PC-3 (cell line): ENCODE data around the gene CD22. TPM values are rescaled to one million over a fixed set of nuclear protein-coding genes. Genes with fewer than 3 reads are reported as not detected.

Source experiments
- ATAC-seq: fragments of 200-7000 bp; cut with Tn5 transposase; 2 replicates; pipeline ENCODE4 v1.9.1; 2020; ENCODE audit warnings: mild to moderate bottlenecking, moderate library complexity
- BruUV-seq: library from RNA; stranded (reverse); fragments of 400-500 nt; replicated peaks from 2 replicates; lab custom pipeline; 2021; lab: Mats Ljungman, UMichigan
- CTCF ChIA-PET: fragments of 300-600 bp; sonication (Branson Sonifier 250); formaldehyde crosslinking; loops from one replicate; lab custom pipeline; 2022; ENCODE audit warnings: antibody characterized with exemption; lab: Charles Lee
- POLR2A ChIA-PET: fragments of 300-600 bp; sonication (Branson Sonifier 250); formaldehyde crosslinking; loops from one replicate; lab custom pipeline; 2022; ENCODE audit warnings: antibody characterized with exemption; ENCODE audit not compliant: unreplicated experiment; lab: Charles Lee
- DNase-seq: peaks from one replicate; pipeline ENCODE4 v3.0.0-alpha.2; 2015
- H2AFZ ChIP-seq: fragments of 300-600 bp; sonication (generic); 2 replicates; pipeline ENCODE4 v1.6.0; 2016; ENCODE audit warnings: antibody characterized with exemption, low read length
- H3F3A ChIP-seq: fragments of 300-600 bp; sonication (generic); one replicate; pipeline ENCODE4 v1.6.0; 2017; ENCODE audit warnings: antibody characterized with exemption, low read length, control low read depth, mild to moderate bottlenecking; ENCODE audit not compliant: unreplicated experiment
- H3K27ac ChIP-seq: fragments of 300-600 bp; sonication (generic); 2 replicates; pipeline ENCODE4 v1.5.1; 2016; ENCODE audit warnings: mild to moderate bottlenecking, low read length
- H3K27me3 ChIP-seq: fragments of 300-600 bp; sonication (generic); 2 replicates; pipeline ENCODE4 v1.6.1; 2016; ENCODE audit warnings: low read length, mixed read lengths
- H3K36me3 ChIP-seq: fragments of 300-600 bp; sonication (generic); 2 replicates; pipeline ENCODE4 v1.6.1; 2016; ENCODE audit warnings: low read depth, mixed run types, low read length, mixed read lengths
- H3K4me1 ChIP-seq: fragments of 300-600 bp; sonication (generic); 2 replicates; pipeline ENCODE4 v1.5.1; 2016; ENCODE audit warnings: low read length; ENCODE audit not compliant: insufficient read depth
- H3K4me2 ChIP-seq: fragments of 300-600 bp; sonication (generic); 2 replicates; pipeline ENCODE4 v1.6.0; 2016; ENCODE audit warnings: low read length
- H3K4me3 ChIP-seq: fragments of 300-600 bp; sonication (generic); 2 replicates; pipeline ENCODE4 v1.5.1; 2016; ENCODE audit warnings: mild to moderate bottlenecking, low read length, mixed read lengths
- H3K79me2 ChIP-seq: fragments of 300-600 bp; sonication (generic); 2 replicates; pipeline ENCODE4 v1.6.1; 2017; ENCODE audit warnings: low read length, mixed read lengths
- H3K9ac ChIP-seq: fragments of 300-600 bp; sonication (generic); 2 replicates; pipeline ENCODE4 v1.6.0; 2016; ENCODE audit warnings: mild to moderate bottlenecking, low read length
- H3K9me2 ChIP-seq: fragments of 300-600 bp; sonication (generic); replicated peaks from 2 replicates; pipeline ENCODE4 v1.6.1; 2016; ENCODE audit warnings: mixed run types, low read length, mixed read lengths
- H3K9me3 ChIP-seq: fragments of 300-600 bp; sonication (generic); 2 replicates; pipeline ENCODE4 v1.6.1; 2016; ENCODE audit warnings: low read length, mixed read lengths
- H4K20me1 ChIP-seq: fragments of 300-600 bp; sonication (generic); 2 replicates; pipeline ENCODE4 v1.6.1; 2016; ENCODE audit warnings: low read length, mixed read lengths
- EZH2 ChIP-seq: fragments of 300-600 bp; sonication (generic); IDR thresholded peaks from one replicate; pipeline ENCODE4 v1.6.1; 2017; ENCODE audit warnings: antibody characterized with exemption, mild to moderate bottlenecking, low read length; ENCODE audit not compliant: unreplicated experiment
- EZH2phosphoT487 ChIP-seq: fragments of 300-600 bp; sonication (generic); IDR thresholded peaks from 2 replicates; pipeline ENCODE4 v1.6.1; 2018; ENCODE audit warnings: mild to moderate bottlenecking, antibody characterized with exemption, low read length, borderline replicate concordance
- intact Hi-C: fragments of 100-400 bp; cut with micrococcal nuclease; formaldehyde crosslinking; loops from 2 replicates; pipeline ENCODE4 v1.9.0; 2023
- total RNA-seq: library from RNA; depleted of rRNA; stranded (reverse); fragments of >200 nt; gene quantifications from 2 replicates; pipeline ENCODE4 v1.2.3, GENCODE V29; 2014
- TF ChIP-seq, protein P1 (sequence below): fragments of 300-600 bp; sonication (generic); conservative IDR thresholded peaks from 2 replicates; pipeline ENCODE4 v1.5.1; 2017; ENCODE audit warnings: antibody characterized with exemption, low read depth, mild to moderate bottlenecking, low read length

CD22 gene
- total RNA-seq, 1 experiment from 2014 or later = 0.07 TPM

GRCh38 chr19:35307931-35308330 is 21.1 kb upstream of the CD22 start:
- no peak overlapping the region for H3K9ac ChIP-seq
- intact Hi-C loops = no loop called here
- BruUV-seq = no TSS peak
- no peak overlapping the region for H2AFZ ChIP-seq
- DNase-seq (no peak), ATAC-seq (no peak)
- no peaks in the 10 kb centered on the region for H3K79me2 ChIP-seq
- H3K4me3 ChIP-seq = no peak overlapping the region
- H3K27me3 ChIP-seq = no peaks in the 10 kb centered on the region
- TF ChIP-seq, protein P1, sequence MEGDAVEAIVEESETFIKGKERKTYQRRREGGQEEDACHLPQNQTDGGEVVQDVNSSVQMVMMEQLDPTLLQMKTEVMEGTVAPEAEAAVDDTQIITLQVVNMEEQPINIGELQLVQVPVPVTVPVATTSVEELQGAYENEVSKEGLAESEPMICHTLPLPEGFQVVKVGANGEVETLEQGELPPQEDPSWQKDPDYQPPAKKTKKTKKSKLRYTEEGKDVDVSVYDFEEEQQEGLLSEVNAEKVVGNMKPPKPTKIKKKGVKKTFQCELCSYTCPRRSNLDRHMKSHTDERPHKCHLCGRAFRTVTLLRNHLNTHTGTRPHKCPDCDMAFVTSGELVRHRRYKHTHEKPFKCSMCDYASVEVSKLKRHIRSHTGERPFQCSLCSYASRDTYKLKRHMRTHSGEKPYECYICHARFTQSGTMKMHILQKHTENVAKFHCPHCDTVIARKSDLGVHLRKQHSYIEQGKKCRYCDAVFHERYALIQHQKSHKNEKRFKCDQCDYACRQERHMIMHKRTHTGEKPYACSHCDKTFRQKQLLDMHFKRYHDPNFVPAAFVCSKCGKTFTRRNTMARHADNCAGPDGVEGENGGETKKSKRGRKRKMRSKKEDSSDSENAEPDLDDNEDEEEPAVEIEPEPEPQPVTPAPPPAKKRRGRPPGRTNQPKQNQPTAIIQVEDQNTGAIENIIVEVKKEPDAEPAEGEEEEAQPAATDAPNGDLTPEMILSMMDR = no peak
- TF ChIP-seq EZH2 (no peak), EZH2phosphoT487 (no peak)
- H3F3A ChIP-seq = no peaks in the 10 kb centered on the region
- H4K20me1 ChIP-seq = no peaks in the 10 kb centered on the region
- ChIA-PET POLR2A (no interaction called here), CTCF (no interaction called here)
- no peaks in the 10 kb centered on the region for H3K9me2 ChIP-seq
- no peaks in the 10 kb centered on the region for H3K4me1 ChIP-seq
- no peaks in the 10 kb centered on the region for H3K36me3 ChIP-seq
- H3K4me2 ChIP-seq = no peak overlapping the region
- H3K9me3 ChIP-seq = no peaks in the 10 kb centered on the region
- H3K27ac ChIP-seq = no peak overlapping the region

DNA sequence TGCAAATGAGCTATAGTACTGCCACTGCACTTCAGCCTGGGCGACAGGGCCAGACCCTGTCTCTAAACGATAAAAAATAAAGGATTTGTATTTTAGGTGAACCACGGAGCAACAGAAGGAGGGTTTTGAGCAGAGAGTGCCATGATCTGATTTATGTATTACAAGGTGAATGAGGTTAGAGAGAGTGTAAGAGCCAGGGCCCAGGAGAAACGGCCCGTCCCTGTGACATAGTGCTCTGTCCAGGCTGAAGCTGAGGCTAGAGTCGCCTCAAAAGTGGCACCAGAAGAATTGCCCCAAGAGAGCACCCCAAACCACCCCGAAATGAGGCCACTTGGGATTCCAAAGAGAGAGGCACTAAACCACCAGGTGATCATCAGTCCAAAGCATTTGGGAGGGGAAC is 20.1 kb upstream of the CD22 start:
- Histone ChIP-seq H3K4me1 (no peaks in the 10 kb centered on the region), H3K27me3 (no peaks in the 10 kb centered on the region), H3K9me3 (no peaks in the 10 kb centered on the region), H3K36me3 (no peaks in the 10 kb centered on the region), H2AFZ (no peak overlapping the region), H3F3A (no peaks in the 10 kb centered on the region), H3K4me3 (no peak overlapping the region), H3K9me2 (no peaks in the 10 kb centered on the region), H3K4me2 (no peak overlapping the region), H3K27ac (no peak overlapping the region), H3K79me2 (no peaks in the 10 kb centered on the region), H3K9ac (no peak overlapping the region), H4K20me1 (no peaks in the 10 kb centered on the region)
- TF ChIP-seq EZH2 (no peak), EZH2phosphoT487 (no peak)
- TF ChIP-seq, protein P1 = no peak
- ChIA-PET CTCF (no interaction called here), POLR2A (no interaction called here)
- intact Hi-C loops = no loop called here
- no TSS peak for BruUV-seq
- DNase-seq = no peak
- no peak for ATAC-seq

DNA sequence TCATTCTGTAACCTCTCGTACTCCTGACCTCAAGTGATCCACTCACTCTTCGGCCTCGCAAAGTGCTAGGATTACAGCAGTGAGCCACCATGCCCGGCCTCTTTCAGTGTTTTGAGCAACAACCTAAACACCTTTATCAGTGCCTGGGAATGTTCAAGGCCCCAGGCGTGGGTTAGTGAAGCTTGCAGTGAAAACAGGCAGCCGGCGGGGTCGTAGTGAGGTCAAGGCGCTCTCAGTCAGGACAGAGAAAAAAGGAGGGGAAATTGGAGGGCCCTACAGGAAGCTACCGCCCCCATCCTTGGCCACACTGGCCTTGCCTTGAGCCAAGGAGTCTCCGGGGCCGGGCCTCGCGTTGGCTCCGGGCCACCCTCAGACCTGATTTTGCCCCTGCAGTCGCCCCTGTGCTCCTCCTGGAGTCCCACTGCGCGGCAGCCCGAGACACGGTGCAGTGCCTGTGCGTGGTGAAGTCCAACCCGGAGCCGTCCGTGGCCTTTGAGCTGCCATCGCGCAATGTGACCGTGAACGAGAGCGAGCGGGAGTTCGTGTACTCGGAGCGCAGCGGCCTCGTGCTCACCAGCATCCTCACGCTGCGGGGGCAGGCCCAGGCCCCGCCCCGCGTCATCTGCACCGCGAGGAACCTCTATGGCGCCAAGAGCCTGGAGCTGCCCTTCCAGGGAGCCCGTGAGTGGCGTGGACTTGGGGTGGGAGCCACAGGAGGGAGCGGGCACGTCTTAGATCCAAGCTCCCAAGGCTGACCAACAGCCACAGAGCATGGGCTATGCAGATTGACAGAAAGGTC is 19.3 kb upstream of the CD22 start:
- TF ChIP-seq EZH2phosphoT487 (no peak), EZH2 (no peak)
- TF ChIP-seq, protein P1 = no peak
- Histone ChIP-seq H2AFZ (no peak overlapping the region), H3K36me3 (no peaks in the 10 kb centered on the region), H3K4me2 (no peak overlapping the region), H3K9me2 (no peaks in the 10 kb centered on the region), H3K9me3 (no peaks in the 10 kb centered on the region), H3K4me1 (no peaks in the 10 kb centered on the region), H3K27me3 (no peaks in the 10 kb centered on the region), H4K20me1 (no peaks in the 10 kb centered on the region), H3K4me3 (no peak overlapping the region), H3F3A (no peaks in the 10 kb centered on the region), H3K27ac (no peak overlapping the region), H3K9ac (no peak overlapping the region), H3K79me2 (no peaks in the 10 kb centered on the region)
- ChIA-PET CTCF (no interaction called here), POLR2A (no interaction called here)
- intact Hi-C loops = no loop called here
- DNase-seq (no peak), ATAC-seq (no peak)
- no TSS peak for BruUV-seq
